Measurements from ENCODE around the gene ADD1. TPM values are rescaled to one million over a fixed set of nuclear protein-coding genes. Genes with fewer than 3 reads are reported as not detected.
A peak's percentile ranks its signal among the peaks of the same experiment; 100 is the strongest.
"Not testable (repeated sequence)": the region's sequence is repeated elsewhere in the genome, so short reads cannot be mapped to it uniquely, and the experiment has no call there.

ADD1 gene
- total RNA-seq, 2 donors from 2014 or later = 281 to 282 TPM

GRCh38 chr4:2911868-2912267 is 68.2 kb downstream of the ADD1 start:
- H3K4me3 Mint-ChIP-seq = no peak overlapping the region
- no peaks in the 10 kb centered on the region for H3K27me3 Mint-ChIP-seq (ENCODE audit: low read depth)
- DNase-seq (no peak), ATAC-seq (replicated peaks in 1 of 2) (no peak)
- H3K27ac Mint-ChIP-seq = no peak overlapping the region
- H3K4me1 Mint-ChIP-seq (ENCODE audit: low read depth) = peaks cover 8% of the 10 kb centered on the region
- peaks cover 9 to 23% of the 10 kb centered on the region in 2 donors for H3K36me3 Mint-ChIP-seq (ENCODE audit: insufficient read depth in 2 of 2)
- H3K9me3 Mint-ChIP-seq = peaks cover 0 to 1% of the 10 kb centered on the region in 2 donors

- Mint-ChIP-seq H3K27ac (no peak overlapping the region), H3K27me3 (ENCODE audit: low read depth) (no peaks in the 10 kb centered on the region), H3K4me1 (ENCODE audit: low read depth) (peaks cover 8% of the 10 kb centered on the region), H3K4me3 (no peak overlapping the region), H3K9me3 (peaks cover 0 to 1% of the 10 kb centered on the region in 2 donors), H3K36me3 (ENCODE audit: insufficient read depth in 2 of 2) (peaks cover 12 to 29% of the 10 kb centered on the region in 2 donors)
- ATAC-seq (replicated peaks in 1 of 2) (no peak), DNase-seq (no peak)
Measured at GRCh38 chr4:2913168-2913567, 69.5 kb downstream of the ADD1 start.

DNA sequence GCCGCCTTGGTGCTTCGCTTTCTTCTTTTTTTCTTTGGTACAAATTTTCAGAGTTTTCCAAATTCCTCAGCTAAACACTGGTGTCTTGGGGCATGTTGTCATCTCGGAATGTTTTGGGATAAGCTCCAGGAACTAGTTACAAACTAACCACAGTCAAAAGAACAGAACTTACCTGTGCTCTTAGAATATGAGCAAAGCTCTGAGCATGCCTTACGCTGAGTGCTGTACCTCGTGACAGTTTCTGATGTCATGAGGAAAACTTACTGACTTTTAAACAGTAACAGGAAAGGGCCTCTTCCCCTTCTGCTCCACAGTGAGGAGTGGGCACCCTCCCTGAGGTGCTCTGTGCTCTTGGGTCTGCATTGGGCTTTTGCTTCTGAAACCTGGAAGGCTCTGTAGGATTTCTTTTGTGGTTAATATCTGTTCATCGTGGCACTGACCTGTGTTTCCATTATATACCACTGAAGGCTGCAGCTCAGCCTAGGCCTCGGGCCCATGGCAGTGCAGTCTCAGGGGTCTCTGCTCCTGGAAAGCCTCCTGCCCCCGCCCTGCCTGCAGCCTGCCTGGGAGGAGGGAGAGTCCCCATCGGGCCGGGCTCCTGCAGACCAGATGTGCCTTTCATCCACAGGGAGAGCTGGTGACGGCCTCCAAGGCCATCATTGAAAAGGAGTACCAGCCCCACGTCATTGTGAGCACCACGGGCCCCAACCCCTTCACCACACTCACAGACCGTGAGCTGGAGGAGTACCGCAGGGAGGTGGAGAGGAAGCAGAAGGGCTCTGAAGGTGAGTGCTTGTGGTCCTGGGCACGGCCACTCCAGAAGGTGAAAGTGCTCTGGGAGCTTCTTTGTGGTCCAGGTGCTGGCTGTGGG is 70.8 kb downstream of the ADD1 start:
- Mint-ChIP-seq H3K27ac (peak overlapping the region; percentile 2), H3K4me1 (ENCODE audit: low read depth) (peaks cover 8% of the 10 kb centered on the region), H3K36me3 (ENCODE audit: insufficient read depth in 2 of 2) (peaks cover 16 to 37% of the 10 kb centered on the region in 2 donors), H3K27me3 (ENCODE audit: low read depth) (no peaks in the 10 kb centered on the region), H3K9me3 (peaks cover 0 to 1% of the 10 kb centered on the region in 2 donors), H3K4me3 (peak overlapping the region in 1 of 2 donors; percentile 30)
- ATAC-seq (replicated peaks in 1 of 2) (peak; percentile 76 to 81), DNase-seq (peak; percentile 18 to 48)

DNA sequence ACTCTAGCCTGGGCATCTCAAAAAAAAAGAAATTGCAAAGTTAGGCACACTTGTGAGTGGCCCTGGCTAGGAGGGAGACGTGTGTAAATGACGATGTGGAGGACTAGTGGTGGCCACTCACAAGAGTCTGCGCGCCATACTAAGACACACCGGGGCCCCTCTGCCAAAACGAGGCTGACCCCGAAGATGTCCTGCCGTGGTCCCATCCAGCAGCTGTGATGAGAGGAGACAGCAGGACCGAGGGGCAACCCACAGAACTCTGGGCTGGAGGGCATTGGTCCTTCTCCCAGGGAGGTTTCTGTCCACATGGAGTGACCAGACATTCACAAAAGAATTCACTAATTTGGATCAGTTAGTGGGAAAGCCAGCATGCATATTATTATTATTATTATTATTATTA is 72.1 kb downstream of the ADD1 start:
- H3K27ac Mint-ChIP-seq = no peak overlapping the region
- H3K4me1 Mint-ChIP-seq (ENCODE audit: low read depth) = peaks cover 21% of the 10 kb centered on the region
- H3K36me3 Mint-ChIP-seq (ENCODE audit: insufficient read depth in 2 of 2) = peaks cover 22 to 50% of the 10 kb centered on the region in 2 donors
- peaks cover 0 to 6% of the 10 kb centered on the region in 2 donors for H3K9me3 Mint-ChIP-seq
- H3K4me3 Mint-ChIP-seq = no peak overlapping the region
- no peaks in the 10 kb centered on the region for H3K27me3 Mint-ChIP-seq (ENCODE audit: low read depth)
- ATAC-seq (replicated peaks in 1 of 2) (no peak), DNase-seq (no peak)

GRCh38 chr4:2916696-2917095 is 73.1 kb downstream of the ADD1 start:
- ATAC-seq (replicated peaks in 1 of 2); DNase-seq; H3K27me3 Mint-ChIP-seq (ENCODE audit: low read depth); H3K9me3 Mint-ChIP-seq; H3K4me3 Mint-ChIP-seq; H3K27ac Mint-ChIP-seq: not testable (repeated sequence)
- Mint-ChIP-seq H3K36me3 (ENCODE audit: insufficient read depth in 2 of 2) (peaks cover 22 to 55% of the 10 kb centered on the region in 2 donors), H3K4me1 (ENCODE audit: low read depth) (peaks cover 27% of the 10 kb centered on the region)

DNA sequence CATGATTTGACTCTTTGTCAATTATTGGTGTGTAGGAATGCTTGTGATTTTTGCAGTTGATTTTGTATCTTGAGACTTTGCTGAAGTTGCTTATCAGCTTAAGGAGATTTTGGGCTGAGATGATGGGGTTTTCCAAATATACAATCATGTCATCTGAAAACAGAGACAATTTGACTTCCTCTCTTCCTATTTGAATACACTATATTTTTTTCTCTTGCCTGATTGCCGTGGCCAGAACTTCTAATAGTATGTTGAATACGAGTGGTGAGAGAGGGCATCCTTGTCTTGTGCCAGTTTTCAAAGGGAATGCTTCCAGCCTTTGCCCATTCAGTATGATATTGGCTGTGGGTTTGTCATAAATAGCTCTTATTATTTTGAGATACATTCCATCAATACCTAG is 74.7 kb downstream of the ADD1 start:
- not testable (repeated sequence) for H3K27me3 Mint-ChIP-seq (ENCODE audit: low read depth); DNase-seq; H3K4me3 Mint-ChIP-seq; ATAC-seq (replicated peaks in 1 of 2); H3K9me3 Mint-ChIP-seq
- Mint-ChIP-seq H3K27ac (peak overlapping the region; percentile 6), H3K4me1 (ENCODE audit: low read depth) (peaks cover 39% of the 10 kb centered on the region), H3K36me3 (ENCODE audit: insufficient read depth in 2 of 2) (peaks cover 27 to 53% of the 10 kb centered on the region in 2 donors)

- not testable (repeated sequence) for H3K9me3 Mint-ChIP-seq; H3K27me3 Mint-ChIP-seq (ENCODE audit: low read depth); DNase-seq; ATAC-seq (replicated peaks in 1 of 2); H3K4me3 Mint-ChIP-seq
- Mint-ChIP-seq H3K36me3 (ENCODE audit: insufficient read depth in 2 of 2) (peaks cover 30 to 53% of the 10 kb centered on the region in 2 donors), H3K27ac (peak overlapping the region; percentile 6), H3K4me1 (ENCODE audit: low read depth) (peaks cover 43% of the 10 kb centered on the region)
Measured at GRCh38 chr4:2918714-2919113, 75.1 kb downstream of the ADD1 start.

DNA sequence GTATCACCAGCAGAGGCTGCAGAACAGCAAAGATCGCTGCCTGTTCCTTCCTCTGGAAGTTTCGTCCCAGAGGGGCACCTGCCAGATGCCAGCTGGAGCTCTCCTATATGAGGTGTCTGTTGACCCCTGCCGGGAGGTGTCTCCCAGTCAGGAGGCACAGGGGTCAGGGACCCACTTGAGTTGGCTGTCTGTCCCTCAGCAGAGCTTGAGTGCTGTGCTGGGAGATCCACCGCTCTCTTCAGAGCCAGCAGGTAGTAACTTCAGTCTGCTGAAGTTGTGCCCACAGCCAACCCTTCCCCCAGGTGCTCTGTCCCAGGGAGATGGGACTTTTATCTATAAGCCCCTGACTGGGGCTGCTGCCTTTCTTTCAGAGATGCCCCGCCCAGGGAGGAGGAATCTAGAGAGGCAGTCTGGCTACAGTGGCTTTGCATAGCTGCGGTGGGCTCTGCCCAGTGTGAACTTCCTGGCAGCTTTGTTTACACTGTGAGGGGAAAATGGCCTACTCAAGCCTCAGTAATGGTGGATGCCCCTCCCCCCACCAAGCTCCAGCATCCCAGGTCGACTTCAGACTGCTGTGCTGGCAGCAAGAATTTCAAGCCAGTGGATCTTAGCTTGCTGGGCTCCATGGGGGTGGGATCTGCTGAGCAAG is 78.9 kb downstream of the ADD1 start:
- H3K9me3 Mint-ChIP-seq; H3K27me3 Mint-ChIP-seq (ENCODE audit: low read depth); ATAC-seq (replicated peaks in 1 of 2): not testable (repeated sequence)
- Mint-ChIP-seq H3K4me1 (ENCODE audit: low read depth) (peaks cover 37% of the 10 kb centered on the region), H3K4me3 (peak overlapping the region; percentile 7 to 13), H3K27ac (peak overlapping the region; percentile 57), H3K36me3 (ENCODE audit: insufficient read depth in 2 of 2) (peaks cover 24 to 43% of the 10 kb centered on the region in 2 donors)
- DNase-seq = peak; percentile 26 to 35

GRCh38 chr4:2923141-2923551 is 79.5 kb downstream of the ADD1 start:
- Mint-ChIP-seq H3K4me1 (ENCODE audit: low read depth) (peaks cover 37% of the 10 kb centered on the region), H3K27me3 (ENCODE audit: low read depth) (no peaks in the 10 kb centered on the region), H3K27ac (peak overlapping the region; percentile 86), H3K36me3 (ENCODE audit: insufficient read depth in 2 of 2) (peaks cover 20 to 41% of the 10 kb centered on the region in 2 donors), H3K4me3 (peak overlapping the region in 1 of 2 donors; percentile 25), H3K9me3 (peaks cover 0 to 5% of the 10 kb centered on the region in 2 donors)
- no peak for DNase-seq
- ATAC-seq (replicated peaks in 1 of 2) = no peak

GRCh38 chr4:2923668-2924173 is 80.1 kb downstream of the ADD1 start:
- ATAC-seq (replicated peaks in 1 of 2) (no peak), DNase-seq (no peak)
- H3K9me3 Mint-ChIP-seq = peaks cover 0 to 5% of the 10 kb centered on the region in 2 donors
- peaks cover 37% of the 10 kb centered on the region for H3K4me1 Mint-ChIP-seq (ENCODE audit: low read depth)
- peaks cover 19 to 35% of the 10 kb centered on the region in 2 donors for H3K36me3 Mint-ChIP-seq (ENCODE audit: insufficient read depth in 2 of 2)
- peak overlapping the region; percentile 86 for H3K27ac Mint-ChIP-seq
- peak overlapping the region in 1 of 2 donors; percentile 25 for H3K4me3 Mint-ChIP-seq
- H3K27me3 Mint-ChIP-seq (ENCODE audit: low read depth) = no peaks in the 10 kb centered on the region

DNA sequence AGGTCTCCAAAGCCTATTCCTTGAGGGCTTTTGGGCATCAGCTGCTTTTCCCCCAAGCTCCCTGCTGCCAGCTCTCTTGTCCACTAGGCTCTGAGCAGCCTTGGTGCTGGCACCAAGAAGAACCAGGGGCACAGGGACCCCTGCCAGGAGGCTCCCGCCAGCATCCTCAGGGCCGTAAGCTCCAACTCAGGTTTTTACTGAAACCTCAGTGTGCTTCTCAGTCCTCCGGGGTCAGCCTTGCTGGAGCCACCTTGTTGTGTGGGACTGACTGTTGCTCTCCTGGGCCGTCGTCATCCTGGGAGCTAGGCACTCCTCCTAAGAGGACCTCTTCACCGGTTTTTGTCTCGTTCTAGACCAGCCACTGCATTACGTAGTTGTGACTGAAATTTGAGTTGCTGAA is 80.6 kb downstream of the ADD1 start:
- peaks cover 37% of the 10 kb centered on the region for H3K4me1 Mint-ChIP-seq (ENCODE audit: low read depth)
- ATAC-seq (replicated peaks in 1 of 2) = no peak
- H3K4me3 Mint-ChIP-seq = no peak overlapping the region
- DNase-seq = no peak
- peaks cover 0 to 5% of the 10 kb centered on the region in 2 donors for H3K9me3 Mint-ChIP-seq
- H3K27me3 Mint-ChIP-seq (ENCODE audit: low read depth) = no peaks in the 10 kb centered on the region
- peak overlapping the region; percentile 7 for H3K27ac Mint-ChIP-seq
- peaks cover 18 to 35% of the 10 kb centered on the region in 2 donors for H3K36me3 Mint-ChIP-seq (ENCODE audit: insufficient read depth in 2 of 2)

DNA sequence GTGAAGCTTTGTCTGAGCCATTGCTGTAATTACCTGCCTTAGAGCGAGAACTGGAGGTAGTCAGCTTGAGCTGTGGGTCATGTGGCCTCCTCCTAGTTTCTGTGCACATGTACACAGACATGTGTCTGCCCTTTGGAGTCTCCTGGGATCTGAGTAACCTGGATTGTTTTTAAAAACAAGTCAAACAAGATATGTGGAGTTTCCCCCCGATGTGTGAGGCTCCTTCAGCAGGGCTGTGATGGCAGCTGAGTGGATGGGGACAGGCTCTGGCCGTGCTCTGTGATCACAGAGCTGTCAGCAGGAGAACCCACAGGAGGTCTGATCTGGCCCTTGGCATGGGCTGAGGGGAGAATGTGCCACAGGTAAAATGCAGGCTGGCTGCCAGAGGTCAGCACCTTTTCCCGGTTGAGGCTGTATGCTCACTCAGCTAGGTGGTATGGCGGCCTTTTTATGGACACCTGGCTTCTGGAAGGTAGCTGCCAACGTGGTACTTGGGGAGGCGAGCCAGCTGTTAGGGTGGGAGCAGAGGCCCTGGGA is 81.2 kb downstream of the ADD1 start:
- ATAC-seq (replicated peaks in 1 of 2) (no peak), DNase-seq (no peak)
- H3K27ac Mint-ChIP-seq = peak overlapping the region; percentile 7
- H3K36me3 Mint-ChIP-seq (ENCODE audit: insufficient read depth in 2 of 2) = peaks cover 14 to 29% of the 10 kb centered on the region in 2 donors
- peaks cover 33% of the 10 kb centered on the region for H3K4me1 Mint-ChIP-seq (ENCODE audit: low read depth)
- H3K27me3 Mint-ChIP-seq (ENCODE audit: low read depth) = no peaks in the 10 kb centered on the region
- H3K4me3 Mint-ChIP-seq = no peak overlapping the region
- H3K9me3 Mint-ChIP-seq = peaks cover 0 to 2% of the 10 kb centered on the region in 2 donors

- DNase-seq = no peak
- no peaks in the 10 kb centered on the region for H3K9me3 Mint-ChIP-seq
- no peak overlapping the region for H3K4me3 Mint-ChIP-seq
- peaks cover 9 to 23% of the 10 kb centered on the region in 2 donors for H3K36me3 Mint-ChIP-seq (ENCODE audit: insufficient read depth in 2 of 2)
- H3K27me3 Mint-ChIP-seq (ENCODE audit: low read depth) = no peaks in the 10 kb centered on the region
- H3K27ac Mint-ChIP-seq = peak overlapping the region; percentile 52
- no peak for ATAC-seq (replicated peaks in 1 of 2)
- H3K4me1 Mint-ChIP-seq (ENCODE audit: low read depth) = peaks cover 26% of the 10 kb centered on the region
Measured at GRCh38 chr4:2925496-2925895, 81.9 kb downstream of the ADD1 start.

Measured in activated T-cell treated with anti-CD3 and anti-CD28 coated beads, Interleukin-2, amount 50 U/mL, for 72 hours (primary cell).